H1 (cell line): ENCODE results near the gene ADAMTS14. TPM values are rescaled to one million over a fixed set of nuclear protein-coding genes. Genes with fewer than 3 reads are reported as not detected.
A peak's percentile ranks its signal among the peaks of the same experiment; 100 is the strongest.

ENCODE experiments used
- CTCF ChIA-PET: fragments of 300-600 bp; sonication (Branson Sonifier 250); formaldehyde crosslinking; loops from one replicate; lab custom pipeline; 2021; ENCODE audit not compliant: partially characterized antibody; lab: Charles Lee
- POLR2A ChIA-PET: fragments of 300-600 bp; sonication (Branson Sonifier 250); formaldehyde crosslinking; loops from one replicate; lab custom pipeline; 2021; ENCODE audit warnings: inconsistent platforms; ENCODE audit not compliant: partially characterized antibody; lab: Charles Lee
- DNase-seq, 2 experiments: peaks; one replicate each; pipeline versions ENCODE4 v3.0.0 to v3.0.0-alpha.2; 2010 to 2022; ENCODE audit warnings: low spot score in 2 of 2, low read depth in 1 of 2, mixed read lengths in 1 of 2
- FAIRE-seq: peaks from 2 replicates; lab custom pipeline; 2011; peaks lifted over from hg19 to GRCh38; lab: Jason Lieb, UNC
- H2AFZ ChIP-seq: 2 replicates; pipeline ENCODE4 v1.8.1; 2012; ENCODE audit warnings: low read length, inconsistent platforms
- H2AK5ac ChIP-seq: 2 replicates; pipeline ENCODE4 v1.6.1; 2013; ENCODE audit warnings: low read depth, low read length
- H2BK120ac ChIP-seq: replicated peaks from 2 replicates; pipeline ENCODE3; 2013; ENCODE audit warnings: low read depth, low read length, inconsistent platforms
- H2BK12ac ChIP-seq: 2 replicates; pipeline ENCODE4 v1.6.1; 2013; ENCODE audit warnings: low read depth, low read length
- H2BK15ac ChIP-seq: 2 replicates; pipeline ENCODE4 v1.6.1; 2013; ENCODE audit warnings: low read length
- H2BK20ac ChIP-seq: 2 replicates; pipeline ENCODE4 v1.6.1; 2013; ENCODE audit warnings: low read length
- H2BK5ac ChIP-seq: 2 replicates; pipeline ENCODE4 v1.6.1; 2013; ENCODE audit warnings: low read depth, low read length
- H3K14ac ChIP-seq: 2 replicates; pipeline ENCODE4 v1.6.1; 2013; ENCODE audit warnings: inconsistent platforms; ENCODE audit not compliant: insufficient read length
- H3K18ac ChIP-seq: 2 replicates; pipeline ENCODE4 v1.6.1; 2013; ENCODE audit warnings: low read length; ENCODE audit errors: extremely low read depth
- H3K23ac ChIP-seq: 2 replicates; pipeline ENCODE4 v1.6.1; 2013; ENCODE audit warnings: inconsistent platforms; ENCODE audit not compliant: insufficient read length
- H3K23me2 ChIP-seq: 2 replicates; pipeline ENCODE4 v1.6.1; 2013; ENCODE audit warnings: low read depth, low read length
- H3K27ac ChIP-seq: 2 replicates; pipeline ENCODE4 v1.6.1; 2011; ENCODE audit warnings: low read depth, low read length, inconsistent platforms
- H3K27me3 ChIP-seq, 4 experiments: replicated peaks in 1 of 4; 1 replicate in 1 of 4; 2 replicates in 3 of 4; pipeline versions ENCODE4 v1.6.1 to v1.8.1; 2011 to 2013; ENCODE audit warnings: low read length in 3 of 4, mild to moderate bottlenecking in 3 of 4, inconsistent platforms in 2 of 4, mixed read lengths in 2 of 4, moderate library complexity in 1 of 4; ENCODE audit not compliant: control insufficient read depth in 3 of 4, insufficient read depth in 3 of 4; ENCODE audit errors: extremely low read depth in 1 of 4
- H3K36me3 ChIP-seq, 4 experiments: 2 replicates each; pipeline versions ENCODE4 v1.6.1 to v1.8.1; 2011 to 2013; ENCODE audit warnings: mild to moderate bottlenecking in 4 of 4, low read length in 3 of 4, moderate library complexity in 2 of 4, control low read depth in 1 of 4, inconsistent platforms in 1 of 4; ENCODE audit not compliant: insufficient read depth in 4 of 4, control insufficient read depth in 2 of 4
- H3K4ac ChIP-seq: replicated peaks from 2 replicates; pipeline ENCODE3; 2013; ENCODE audit warnings: low read length, low read depth, mixed read lengths, inconsistent platforms; ENCODE audit not compliant: insufficient read length
- H3K4me1 ChIP-seq, 4 experiments: replicated peaks in 1 of 4; 1 replicate in 1 of 4; 2 replicates in 3 of 4; pipeline versions ENCODE4 v1.6.1 to v1.8.1; 2011 to 2013; ENCODE audit warnings: low read length in 3 of 4, inconsistent platforms in 2 of 4, mixed read lengths in 1 of 4; ENCODE audit not compliant: insufficient read depth in 4 of 4, control insufficient read depth in 3 of 4
- H3K4me2 ChIP-seq, 2 experiments: 2 replicates each; pipeline versions ENCODE4 v1.6.1 to v1.8.1; 2011 to 2013; ENCODE audit warnings: low read depth in 2 of 2, low read length in 2 of 2, control low read depth in 1 of 2, inconsistent platforms in 1 of 2, mild to moderate bottlenecking in 1 of 2; ENCODE audit not compliant: insufficient read depth in 1 of 2
- H3K4me3 ChIP-seq, 4 experiments: fragments of 200-600, 300-600 bp in 1 of 4; sonication (generic), shearing (Covaris generic), sonication (Bioruptor Twin) in 1 of 4; 2 replicates each; pipeline versions ENCODE4 v1.5.1 to v1.8.1; 2011 to 2016; ENCODE audit warnings: low read length in 4 of 4, low read depth in 3 of 4, control low read depth in 2 of 4, inconsistent platforms in 2 of 4, mild to moderate bottlenecking in 2 of 4, mixed read lengths in 1 of 4, moderate library complexity in 1 of 4; ENCODE audit not compliant: insufficient read depth in 2 of 4; ENCODE audit errors: extremely low read depth in 1 of 4
- H3K56ac ChIP-seq: replicated peaks from 2 replicates; pipeline ENCODE3; 2013; ENCODE audit warnings: low read depth, mild to moderate bottlenecking, mixed read lengths, low read length, inconsistent platforms; ENCODE audit not compliant: insufficient read length
- H3K79me1 ChIP-seq: 2 replicates; pipeline ENCODE4 v1.6.1; 2013; ENCODE audit warnings: low read depth, low read length, control low read depth
- H3K79me2 ChIP-seq, 2 experiments: 2 replicates each; pipeline versions ENCODE4 v1.6.1 to v1.8.1; 2012 to 2013; ENCODE audit warnings: low read length in 2 of 2, mild to moderate bottlenecking in 2 of 2, inconsistent platforms in 1 of 2; ENCODE audit not compliant: insufficient read depth in 2 of 2, control insufficient read depth in 1 of 2
- H3K9ac ChIP-seq, 4 experiments: replicated peaks in 1 of 4; 1 replicate in 1 of 4; 2 replicates in 3 of 4; pipeline versions ENCODE4 v1.6.1 to v1.8.1; 2011 to 2013; ENCODE audit warnings: low read depth in 3 of 4, low read length in 3 of 4, control low read depth in 2 of 4, mild to moderate bottlenecking in 2 of 4, moderate library complexity in 2 of 4, inconsistent platforms in 1 of 4; ENCODE audit errors: extremely low read depth in 1 of 4
- H3K9me3 ChIP-seq, 2 experiments: 2 replicates each; pipeline versions ENCODE4 v1.6.1 to v1.8.1; 2012 to 2013; ENCODE audit warnings: mild to moderate bottlenecking in 2 of 2, moderate library complexity in 2 of 2, control low read depth in 1 of 2, inconsistent platforms in 1 of 2, low read depth in 1 of 2, low read length in 1 of 2, mixed read lengths in 1 of 2; ENCODE audit not compliant: insufficient read depth in 2 of 2
- H4K20me1 ChIP-seq, 2 experiments: replicated peaks in 1 of 2; 2 replicates each; pipeline versions ENCODE3 to v1.8.1; 2011 to 2013; ENCODE audit warnings: inconsistent platforms in 2 of 2, low read length in 2 of 2, mild to moderate bottlenecking in 1 of 2; ENCODE audit not compliant: insufficient read depth in 2 of 2, control insufficient read depth in 1 of 2
- H4K5ac ChIP-seq: 2 replicates; pipeline ENCODE4 v1.6.1; 2013; ENCODE audit warnings: low read length, low read depth, mixed read lengths, inconsistent platforms; ENCODE audit not compliant: insufficient read length
- H4K8ac ChIP-seq: 2 replicates; pipeline ENCODE4 v1.8.0; 2013; ENCODE audit warnings: mild to moderate bottlenecking, moderate library complexity, low read length, inconsistent platforms; ENCODE audit not compliant: insufficient read depth; ENCODE audit errors: extremely low read depth
- H4K91ac ChIP-seq: replicated peaks from 2 replicates; pipeline ENCODE3; 2013; ENCODE audit warnings: low read length, mixed read lengths, inconsistent platforms; ENCODE audit not compliant: insufficient read length
- CTBP2 ChIP-seq: IDR thresholded peaks from 2 replicates; pipeline ENCODE4 v1.7.0; 2011; ENCODE audit warnings: borderline replicate concordance, mild to moderate bottlenecking, moderate library complexity, mixed read lengths, low read length; ENCODE audit not compliant: insufficient read depth, insufficient read length
- JUN ChIP-seq: IDR thresholded peaks from 2 replicates; pipeline ENCODE4 v1.6.1; 2011; ENCODE audit warnings: low read depth, mild to moderate bottlenecking, improper control_type of control experiment, low read length
- KDM1A ChIP-seq: fragments of 200-600, 300-600 bp; sonication (generic); IDR thresholded peaks from 2 replicates; pipeline ENCODE4 v1.7.1; 2016; ENCODE audit warnings: mild to moderate bottlenecking, low read length, borderline replicate concordance
- NRF1 ChIP-seq: IDR thresholded peaks from 2 replicates; pipeline ENCODE4 v1.6.1; 2011; ENCODE audit warnings: mild to moderate bottlenecking, low read depth, low read length, improper control_type of control experiment
- SAP30 ChIP-seq: fragments of 300-600 bp; sonication (generic); IDR thresholded peaks from 2 replicates; pipeline ENCODE4 v1.7.1; 2012; ENCODE audit warnings: low read length, moderate library complexity, mild to moderate bottlenecking, inconsistent platforms; ENCODE audit not compliant: insufficient read depth, insufficient replicate concordance
- SP1 ChIP-seq: IDR thresholded peaks from 2 replicates; pipeline ENCODE4 v1.6.1; 2011; ENCODE audit warnings: low read depth, low read length
- SP4 ChIP-seq: IDR thresholded peaks from 2 replicates; pipeline ENCODE4 v1.6.1; 2012; ENCODE audit warnings: low read length, inconsistent platforms
- TBP ChIP-seq: IDR thresholded peaks from 2 replicates; pipeline ENCODE4 v1.6.1; 2011; ENCODE audit warnings: low read depth, low read length, improper control_type of control experiment
- TCF12 ChIP-seq: IDR thresholded peaks from 2 replicates; pipeline ENCODE4 v1.6.1; 2011; ENCODE audit warnings: low read depth, mild to moderate bottlenecking, low read length
- TEAD4 ChIP-seq: IDR thresholded peaks from 2 replicates; pipeline ENCODE4 v1.6.1; 2012; ENCODE audit warnings: low read depth, low read length, inconsistent platforms, mixed read lengths
- YY1 ChIP-seq: IDR thresholded peaks from 2 replicates; pipeline ENCODE4 v1.6.1; 2011; ENCODE audit warnings: low read depth, mild to moderate bottlenecking, low read length
- WGBS, 2 experiments: shearing (Covaris generic) in 1 of 2; methylation state at CpG; one replicate each; pipeline versions ENCODE4 v1.1.6 to v1.1.7; 2013 to 2015; ENCODE audit warnings: low lambda C conversion rate in 2 of 2, mixed read lengths in 2 of 2, inconsistent platforms in 1 of 2, low coverage in 1 of 2, missing lambda C conversion rate in 1 of 2; ENCODE audit not compliant: insufficient replicate concordance in 2 of 2, insufficient coverage in 1 of 2, insufficient read length in 1 of 2; ENCODE audit errors: extremely low coverage in 1 of 2, missing lambda C conversion rate in 1 of 2; 5-methylcytosine and 5-hydroxymethylcytosine counted together
- polyA plus RNA-seq, 7 experiments: library from polyadenylated mRNA; depleted of rRNA in 3 of 7; stranded (reverse) in 5 of 7; unstranded in 2 of 7; fragments of >200 nt in 5 of 7; fragments of 200-250 nt in 2 of 7; gene quantifications; 1 replicate in 5 of 7; 2 replicates in 1 of 7; 4 replicates in 1 of 7; pipeline versions ENCODE4 v1.2.1 to v1.2.3, GENCODE V29; 2011 to 2013; ENCODE audit warnings: missing spikeins in 2 of 7, mixed read lengths in 2 of 7
- total RNA-seq: library from RNA; stranded (reverse); fragmentation: NEBNext Ultra II Directional; extraction: Animal tissue kit (Norgen Biotek cat#: 25700); gene quantifications from 2 replicates; pipeline ENCODE4 v1.2.1, GENCODE V29; 2021

The ADAMTS14 gene
- total and polyA plus RNA-seq, 2 of the 8 experiments (the other 6 are each of a cell fraction or from before 2014, with no cell fraction given): 2.0 to 2.3 TPM

DNA sequence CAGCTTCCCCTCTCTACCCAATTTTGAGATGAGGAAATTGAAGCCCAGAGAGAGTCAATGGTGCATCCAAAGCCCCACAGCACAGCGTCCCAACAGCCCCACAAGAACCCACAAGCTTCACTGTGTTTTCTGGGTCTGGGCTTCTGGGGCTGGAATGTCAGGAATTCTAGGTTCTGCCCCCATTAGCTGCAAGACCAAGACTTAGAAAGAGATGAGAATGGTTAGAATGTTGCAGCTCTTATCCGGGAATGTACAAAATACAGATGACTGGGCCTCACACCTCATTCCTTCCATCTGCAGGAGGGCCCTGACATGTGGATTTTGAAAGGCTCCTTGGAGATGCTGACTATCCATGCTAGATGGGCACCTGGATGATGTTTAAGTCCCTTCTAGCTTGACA lies 137.4 kb downstream of the ADAMTS14 start:
- H3K79me1 ChIP-seq: no peaks in the 10 kb centered on the region
- ChIA-PET POLR2A (interaction anchor here (0.9 to 1.4 kb wide), 2 partner anchors 15 to 156 kb away, joined by 3 to 4 read pairs; no protein-coding TSS in a partner anchor), CTCF (interaction anchor here (0.6 to 2.9 kb wide), 5 partner anchors 11 to 259 kb away, joined by 3 to 14 read pairs (median 4); no protein-coding TSS in a partner anchor)
- no peak overlapping the region for H2AFZ ChIP-seq
- no peak overlapping the region for H4K5ac ChIP-seq
- FAIRE-seq: no peak
- H4K20me1 ChIP-seq: no peaks in the 10 kb centered on the region
- H2BK5ac ChIP-seq: no peak overlapping the region
- H3K23me2 ChIP-seq: no peaks in the 10 kb centered on the region; the same call in 1 of the 2 replicates
- peaks cover 0 to 5% (median under 1%) of the 10 kb centered on the region in 4 experiments; a peak in 3 of 7 replicates for H3K4me1 ChIP-seq
- no peak overlapping the region for H3K27ac ChIP-seq
- H2BK15ac ChIP-seq: no peak overlapping the region
- no peak overlapping the region for H3K4me3 ChIP-seq
- no peak overlapping the region for H3K4ac ChIP-seq
- H3K79me2 ChIP-seq: no peaks in the 10 kb centered on the region
- no peak overlapping the region for H4K8ac ChIP-seq
- H2BK120ac ChIP-seq: no peak overlapping the region
- no peaks in the 10 kb centered on the region for H3K9me3 ChIP-seq
- H3K23ac ChIP-seq: no peak overlapping the region
- WGBS, 2 experiments: 85% methylated on average over 2 of the region's 2 CpGs; no CpG with 5 or more reads in 1 of the 2 experiments
- H3K27me3 ChIP-seq: no peaks in the 10 kb centered on the region; a peak in 1 of 7 replicates
- no peak overlapping the region for H2BK20ac ChIP-seq
- no peak overlapping the region for H4K91ac ChIP-seq
- H3K56ac ChIP-seq: no peak overlapping the region
- H3K36me3 ChIP-seq: no peaks in the 10 kb centered on the region
- no peak for TF ChIP-seq NRF1
- TF ChIP-seq TBP: no peak
- TF ChIP-seq YY1: no peak
- TF ChIP-seq SP4: no peak
- no peak for TF ChIP-seq SP1
- no peak for TF ChIP-seq KDM1A
- no peak for TF ChIP-seq SAP30
- no peak for TF ChIP-seq CTBP2
- TF ChIP-seq JUN: no peak
- peak; percentile 86 for TF ChIP-seq TEAD4
- 0 out of 2 replicates have a peak, but pooled peaks have one; percentile 35 for TF ChIP-seq TCF12
- no peak overlapping the region for H3K18ac ChIP-seq
- no peak for DNase-seq
- H2BK12ac ChIP-seq: no peak overlapping the region
- H3K14ac ChIP-seq: no peak overlapping the region
- H3K4me2 ChIP-seq: no peak overlapping the region
- H3K9ac ChIP-seq: no peak overlapping the region
- H2AK5ac ChIP-seq: no peak overlapping the region
